Measurements from ENCODE around the gene TRAF3IP1. TPM values are rescaled to one million over a fixed set of nuclear protein-coding genes. Genes with fewer than 3 reads are reported as not detected.

TRAF3IP1 gene
- total RNA-seq, 1 donor from 2014 or later: 9.4 TPM

GRCh38 chr2:238391042-238391689, 70.8 kb downstream of the TRAF3IP1 start:
- no peak for DNase-seq (ENCODE audit: low read depth)
- no peak for TF ChIP-seq CTCF (IDR thresholded peaks at IDR 0.05; ENCODE audit: insufficient read depth, low read length, poor library complexity, severe bottlenecking)
- Histone ChIP-seq H3K27me3 (ENCODE audit: control insufficient read depth, insufficient read depth, low read length) (no peaks in the 10 kb centered on the region), H3K36me3 (ENCODE audit: control insufficient read depth, insufficient read depth, low read length) (no peaks in the 10 kb centered on the region), H3K4me3 (ENCODE audit: low read depth, low read length) (no peak overlapping the region)

DNA sequence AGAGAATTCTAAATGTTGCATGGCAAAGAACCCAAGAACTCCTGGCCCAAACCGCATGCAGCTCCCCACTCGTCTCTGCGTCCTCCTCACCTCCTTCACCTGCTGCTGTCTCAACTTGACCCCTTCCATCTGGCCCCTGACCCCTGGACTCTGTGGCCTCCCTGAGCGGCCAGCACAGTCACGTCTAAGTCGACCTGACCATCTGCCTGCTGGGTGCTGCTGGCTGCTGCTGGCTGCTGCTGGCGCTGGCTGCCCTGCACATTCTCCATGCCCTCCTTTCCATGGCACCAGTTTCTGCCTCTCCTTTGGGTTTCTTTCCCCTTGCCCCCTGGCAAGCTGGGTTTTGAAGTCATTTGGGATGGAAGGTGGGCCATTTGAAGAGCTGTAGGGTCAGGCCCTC, 76.3 kb downstream of the TRAF3IP1 start:
- no peak for DNase-seq (ENCODE audit: low read depth)
- no peak overlapping the region for H3K4me3 ChIP-seq (ENCODE audit: low read depth, low read length)
- TF ChIP-seq CTCF (IDR thresholded peaks at IDR 0.05; ENCODE audit: insufficient read depth, low read length, poor library complexity, severe bottlenecking): no peak

GRCh38 chr2:238397356-238397755, 77.0 kb downstream of the TRAF3IP1 start:
- H3K27me3 ChIP-seq (ENCODE audit: control insufficient read depth, insufficient read depth, low read length): no peaks in the 10 kb centered on the region
- TF ChIP-seq CTCF (IDR thresholded peaks at IDR 0.05; ENCODE audit: insufficient read depth, low read length, poor library complexity, severe bottlenecking): no peak
- H3K36me3 ChIP-seq (ENCODE audit: control insufficient read depth, insufficient read depth, low read length): no peaks in the 10 kb centered on the region
- no peak overlapping the region for H3K4me3 ChIP-seq (ENCODE audit: low read depth, low read length)
- no peak for DNase-seq (ENCODE audit: low read depth)

More for the DNA sequence above, 76.3 kb downstream of the TRAF3IP1 start:
- no peaks in the 10 kb centered on the region for H3K36me3 ChIP-seq (ENCODE audit: control insufficient read depth, insufficient read depth, low read length)
- no peaks in the 10 kb centered on the region for H3K27me3 ChIP-seq (ENCODE audit: control insufficient read depth, insufficient read depth, low read length)

GRCh38 chr2:238398577-238398976, 78.3 kb downstream of the TRAF3IP1 start:
- Histone ChIP-seq H3K4me3 (ENCODE audit: low read depth, low read length) (no peak overlapping the region), H3K36me3 (ENCODE audit: control insufficient read depth, insufficient read depth, low read length) (no peaks in the 10 kb centered on the region), H3K27me3 (ENCODE audit: control insufficient read depth, insufficient read depth, low read length) (no peaks in the 10 kb centered on the region)
- no peak for DNase-seq (ENCODE audit: low read depth)
- TF ChIP-seq CTCF (IDR thresholded peaks at IDR 0.05; ENCODE audit: insufficient read depth, low read length, poor library complexity, severe bottlenecking): no peak

GRCh38 chr2:238399094-238399493, 78.8 kb downstream of the TRAF3IP1 start:
- no peak for TF ChIP-seq CTCF (IDR thresholded peaks at IDR 0.05; ENCODE audit: insufficient read depth, low read length, poor library complexity, severe bottlenecking)
- H3K36me3 ChIP-seq (ENCODE audit: control insufficient read depth, insufficient read depth, low read length): no peaks in the 10 kb centered on the region
- no peaks in the 10 kb centered on the region for H3K27me3 ChIP-seq (ENCODE audit: control insufficient read depth, insufficient read depth, low read length)
- no peak overlapping the region for H3K4me3 ChIP-seq (ENCODE audit: low read depth, low read length)
- DNase-seq (ENCODE audit: low read depth): no peak

DNA sequence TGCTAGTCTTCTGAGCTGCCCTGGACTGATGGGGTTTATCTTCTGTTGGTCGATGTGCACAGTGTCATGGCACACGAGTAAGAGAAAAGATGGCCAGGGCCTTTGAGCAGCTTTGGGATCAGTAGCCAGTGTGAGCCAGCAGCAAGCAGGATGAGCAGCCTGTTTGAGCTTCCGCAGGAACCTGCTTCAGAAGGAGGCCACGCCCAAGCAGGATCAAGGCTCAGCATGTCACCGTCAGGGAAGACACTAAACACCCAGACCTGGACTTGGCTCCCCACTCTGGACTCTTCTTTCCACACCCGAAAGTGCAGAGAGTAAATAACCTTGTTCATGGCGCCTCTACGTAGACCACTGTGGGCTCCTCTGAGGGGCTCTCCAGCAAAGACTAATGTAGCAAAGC, 81.2 kb downstream of the TRAF3IP1 start:
- Histone ChIP-seq H3K27me3 (ENCODE audit: control insufficient read depth, insufficient read depth, low read length) (no peaks in the 10 kb centered on the region), H3K4me3 (ENCODE audit: low read depth, low read length) (no peak overlapping the region), H3K36me3 (ENCODE audit: control insufficient read depth, insufficient read depth, low read length) (no peaks in the 10 kb centered on the region)
- no peak for TF ChIP-seq CTCF (IDR thresholded peaks at IDR 0.05; ENCODE audit: insufficient read depth, low read length, poor library complexity, severe bottlenecking)
- no peak for DNase-seq (ENCODE audit: low read depth)

Measured in kidney epithelial cell (primary cell).